ENCODE measurements around the gene GYPC. TPM values are rescaled to one million over a fixed set of nuclear protein-coding genes. Genes with fewer than 3 reads are reported as not detected.
"Not testable (repeated sequence)": the region's sequence is repeated elsewhere in the genome, so short reads cannot be mapped to it uniquely, and the experiment has no call there.

The GYPC gene
- total RNA-seq, 2 donors from 2014 or later: 17.3 to 32.9 TPM

- no peaks in the 10 kb centered on the region for H3K9me3 ChIP-seq
- no peak overlapping the region for H3K27ac ChIP-seq
- intact Hi-C loops (cut with DNase I): no loop called here
- WGBS: 94% methylated on average over 6 of the region's 6 CpGs
- H3K36me3 ChIP-seq: no peaks in the 10 kb centered on the region
- no peak overlapping the region for H3K4me3 ChIP-seq
- no peaks in the 10 kb centered on the region for H3K27me3 ChIP-seq (replicated peaks; ENCODE audit: insufficient read depth)
- H3K4me1 ChIP-seq (replicated peaks): no peaks in the 10 kb centered on the region
- TF ChIP-seq POLR2A (IDR thresholded peaks at IDR 0.05): no peak
- no peak for DNase-seq (ENCODE audit: low spot score)
Measured at GRCh38 chr2:126643431-126643830, 12.5 kb upstream of the GYPC start.

DNA sequence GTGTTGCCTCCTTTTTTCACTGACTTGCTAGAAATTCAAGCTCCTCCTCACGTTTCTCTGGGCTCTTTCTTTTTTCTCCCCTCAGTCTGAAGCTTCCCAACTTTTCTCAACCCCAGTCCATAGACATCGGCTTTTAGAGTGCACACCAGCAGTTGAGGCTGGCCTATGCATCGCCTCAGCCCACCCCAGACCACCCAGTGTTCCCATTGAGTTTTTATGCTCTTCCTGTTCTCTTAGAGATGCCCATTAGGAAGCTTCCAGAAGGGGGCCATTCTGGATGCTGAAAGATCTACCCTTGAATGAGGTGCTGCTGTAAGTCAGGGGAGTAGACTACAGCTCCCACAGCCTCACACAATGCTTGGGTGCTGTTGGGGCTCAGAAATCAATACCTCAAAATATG is 12.0 kb upstream of the GYPC start:
- no peak overlapping the region for H3K27ac ChIP-seq
- TF ChIP-seq, protein P1, sequence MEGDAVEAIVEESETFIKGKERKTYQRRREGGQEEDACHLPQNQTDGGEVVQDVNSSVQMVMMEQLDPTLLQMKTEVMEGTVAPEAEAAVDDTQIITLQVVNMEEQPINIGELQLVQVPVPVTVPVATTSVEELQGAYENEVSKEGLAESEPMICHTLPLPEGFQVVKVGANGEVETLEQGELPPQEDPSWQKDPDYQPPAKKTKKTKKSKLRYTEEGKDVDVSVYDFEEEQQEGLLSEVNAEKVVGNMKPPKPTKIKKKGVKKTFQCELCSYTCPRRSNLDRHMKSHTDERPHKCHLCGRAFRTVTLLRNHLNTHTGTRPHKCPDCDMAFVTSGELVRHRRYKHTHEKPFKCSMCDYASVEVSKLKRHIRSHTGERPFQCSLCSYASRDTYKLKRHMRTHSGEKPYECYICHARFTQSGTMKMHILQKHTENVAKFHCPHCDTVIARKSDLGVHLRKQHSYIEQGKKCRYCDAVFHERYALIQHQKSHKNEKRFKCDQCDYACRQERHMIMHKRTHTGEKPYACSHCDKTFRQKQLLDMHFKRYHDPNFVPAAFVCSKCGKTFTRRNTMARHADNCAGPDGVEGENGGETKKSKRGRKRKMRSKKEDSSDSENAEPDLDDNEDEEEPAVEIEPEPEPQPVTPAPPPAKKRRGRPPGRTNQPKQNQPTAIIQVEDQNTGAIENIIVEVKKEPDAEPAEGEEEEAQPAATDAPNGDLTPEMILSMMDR (IDR thresholded peaks at IDR 0.05): no peak
- TF ChIP-seq POLR2A (IDR thresholded peaks at IDR 0.05): no peak
- no peak for TF ChIP-seq POLR2AphosphoS5 (IDR thresholded peaks at IDR 0.05)
- no peaks in the 10 kb centered on the region for H3K9me3 ChIP-seq
- no peaks in the 10 kb centered on the region for H3K27me3 ChIP-seq (replicated peaks; ENCODE audit: insufficient read depth)
- H3K4me3 ChIP-seq: no peak overlapping the region
- no peaks in the 10 kb centered on the region for H3K36me3 ChIP-seq
- WGBS: 88% methylated on average over 3 of the region's 3 CpGs
- intact Hi-C loops (cut with DNase I): no loop called here
- DNase-seq (ENCODE audit: low spot score): no peak
- no peaks in the 10 kb centered on the region for H3K4me1 ChIP-seq (replicated peaks)

DNA sequence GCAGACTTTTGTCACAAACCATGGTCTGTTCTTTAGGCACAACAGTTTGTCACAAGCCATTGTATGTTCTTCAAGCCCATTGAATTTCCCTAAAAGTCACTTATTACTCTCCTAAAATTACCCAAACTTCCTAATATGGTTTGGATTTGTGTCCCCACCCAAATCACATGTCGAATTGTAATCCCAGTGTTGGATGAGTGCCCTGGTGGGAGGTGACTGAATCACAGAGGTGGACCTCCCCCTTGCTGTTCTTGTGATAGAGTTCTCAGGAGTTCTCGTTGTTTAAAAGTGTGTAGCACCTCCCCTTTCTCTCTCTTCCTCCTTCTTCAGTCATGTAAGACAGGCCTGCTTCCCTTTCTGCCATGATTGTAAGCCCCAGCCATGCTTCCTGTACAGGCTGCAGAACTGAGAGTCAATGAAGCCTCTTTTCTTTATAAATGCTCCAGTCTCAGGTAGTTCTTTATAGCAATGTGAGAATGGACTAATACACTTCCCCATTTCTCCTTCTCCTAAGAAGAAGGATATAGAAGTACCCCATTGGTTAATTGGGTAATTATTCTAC is 11.2 kb upstream of the GYPC start:
- DNase-seq (ENCODE audit: low spot score): no peak
- no peak overlapping the region for H3K4me3 ChIP-seq
- no peaks in the 10 kb centered on the region for H3K27me3 ChIP-seq (replicated peaks; ENCODE audit: insufficient read depth)
- H3K36me3 ChIP-seq: no peaks in the 10 kb centered on the region
- TF ChIP-seq POLR2A (IDR thresholded peaks at IDR 0.05): no peak
- no peak for TF ChIP-seq POLR2AphosphoS5 (IDR thresholded peaks at IDR 0.05)
- TF ChIP-seq, protein P1 (IDR thresholded peaks at IDR 0.05): no peak
- no peaks in the 10 kb centered on the region for H3K4me1 ChIP-seq (replicated peaks)
- H3K27ac ChIP-seq: no peak overlapping the region
- 49% methylated on average over 2 of the region's 2 CpGs for WGBS
- H3K9me3 ChIP-seq: no peaks in the 10 kb centered on the region
- intact Hi-C loops (cut with DNase I): no loop called here

- no peaks in the 10 kb centered on the region for H3K36me3 ChIP-seq
- no peak overlapping the region for H3K27ac ChIP-seq
- no peak for DNase-seq (ENCODE audit: low spot score)
- no peaks in the 10 kb centered on the region for H3K27me3 ChIP-seq (replicated peaks; ENCODE audit: insufficient read depth)
- no peak overlapping the region for H3K4me3 ChIP-seq
- WGBS: 91% methylated on average over 1 of the region's 1 CpG
- intact Hi-C loops (cut with DNase I): no loop called here
- H3K4me1 ChIP-seq (replicated peaks): no peaks in the 10 kb centered on the region
- TF ChIP-seq, protein P1 (IDR thresholded peaks at IDR 0.05): no peak
- TF ChIP-seq POLR2AphosphoS5 (IDR thresholded peaks at IDR 0.05): no peak
- TF ChIP-seq POLR2A (IDR thresholded peaks at IDR 0.05): no peak
- H3K9me3 ChIP-seq: no peaks in the 10 kb centered on the region
Measured at GRCh38 chr2:126645211-126645618, 10.7 kb upstream of the GYPC start.

- Histone ChIP-seq H3K9me3 (no peaks in the 10 kb centered on the region), H3K4me3 (no peak overlapping the region), H3K4me1 (replicated peaks) (no peaks in the 10 kb centered on the region), H3K27ac (no peak overlapping the region), H3K27me3 (replicated peaks; ENCODE audit: insufficient read depth) (no peaks in the 10 kb centered on the region), H3K36me3 (no peaks in the 10 kb centered on the region)
- TF ChIP-seq POLR2AphosphoS5 (IDR thresholded peaks at IDR 0.05): no peak
- TF ChIP-seq POLR2A (IDR thresholded peaks at IDR 0.05): no peak
- TF ChIP-seq, protein P1 (IDR thresholded peaks at IDR 0.05): no peak
- intact Hi-C loops (cut with DNase I): no loop called here
- DNase-seq (ENCODE audit: low spot score): no peak
- WGBS: 92% methylated on average over 3 of the region's 3 CpGs
Measured at GRCh38 chr2:126646026-126646425, 9.9 kb upstream of the GYPC start.

GRCh38 chr2:126647714-126648344 is 8.1 kb upstream of the GYPC start:
- DNase-seq (ENCODE audit: low spot score); H3K4me1 ChIP-seq (replicated peaks); intact Hi-C loops (cut with DNase I); H3K27me3 ChIP-seq (replicated peaks; ENCODE audit: insufficient read depth); H3K36me3 ChIP-seq; H3K9me3 ChIP-seq; H3K27ac ChIP-seq; H3K4me3 ChIP-seq: not testable (repeated sequence)
- WGBS: 83% methylated on average over 1 of the region's 1 CpG

DNA sequence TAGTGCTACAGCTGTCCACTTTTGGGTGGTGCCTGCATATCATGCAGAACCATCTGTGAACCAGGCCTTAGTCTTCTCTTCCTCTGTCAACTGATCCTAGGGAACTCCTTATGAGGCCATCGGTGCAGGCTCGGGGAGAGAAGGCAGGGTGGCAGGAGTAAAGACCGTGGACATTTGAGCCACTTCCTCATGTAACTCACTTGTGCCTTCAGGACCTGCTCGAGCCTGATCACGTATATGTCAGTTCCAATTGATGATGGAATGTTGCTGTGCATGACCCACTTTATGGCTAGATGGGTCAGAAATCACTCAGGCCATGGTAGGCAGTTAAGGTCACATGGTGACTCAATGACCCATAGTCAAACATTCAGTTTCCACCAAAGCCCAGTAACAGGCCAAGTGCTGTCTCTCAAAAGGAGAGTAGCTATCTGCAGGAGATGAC is 7.6 kb upstream of the GYPC start:
- H3K27ac ChIP-seq; intact Hi-C loops (cut with DNase I); DNase-seq (ENCODE audit: low spot score); H3K27me3 ChIP-seq (replicated peaks; ENCODE audit: insufficient read depth); H3K36me3 ChIP-seq; H3K9me3 ChIP-seq; H3K4me3 ChIP-seq; H3K4me1 ChIP-seq (replicated peaks): not testable (repeated sequence)
- 67% methylated on average over 5 of the region's 5 CpGs for WGBS

Measured in prostate gland (tissue), 2 donors.